GM19023 (cell line): ENCODE measurements around the gene FAT2.
"Not testable (repeated sequence)": the region's sequence is repeated elsewhere in the genome, so short reads cannot be mapped to it uniquely, and the experiment has no call there.

Source experiments
- ATAC-seq: cut with Tn5 transposase; IDR thresholded peaks from one replicate; pipeline ENCODE4 v1.9.1; 2021; ENCODE audit warnings: mild to moderate bottlenecking, moderate library complexity; ENCODE audit not compliant: unreplicated experiment

The FAT2 gene

DNA sequence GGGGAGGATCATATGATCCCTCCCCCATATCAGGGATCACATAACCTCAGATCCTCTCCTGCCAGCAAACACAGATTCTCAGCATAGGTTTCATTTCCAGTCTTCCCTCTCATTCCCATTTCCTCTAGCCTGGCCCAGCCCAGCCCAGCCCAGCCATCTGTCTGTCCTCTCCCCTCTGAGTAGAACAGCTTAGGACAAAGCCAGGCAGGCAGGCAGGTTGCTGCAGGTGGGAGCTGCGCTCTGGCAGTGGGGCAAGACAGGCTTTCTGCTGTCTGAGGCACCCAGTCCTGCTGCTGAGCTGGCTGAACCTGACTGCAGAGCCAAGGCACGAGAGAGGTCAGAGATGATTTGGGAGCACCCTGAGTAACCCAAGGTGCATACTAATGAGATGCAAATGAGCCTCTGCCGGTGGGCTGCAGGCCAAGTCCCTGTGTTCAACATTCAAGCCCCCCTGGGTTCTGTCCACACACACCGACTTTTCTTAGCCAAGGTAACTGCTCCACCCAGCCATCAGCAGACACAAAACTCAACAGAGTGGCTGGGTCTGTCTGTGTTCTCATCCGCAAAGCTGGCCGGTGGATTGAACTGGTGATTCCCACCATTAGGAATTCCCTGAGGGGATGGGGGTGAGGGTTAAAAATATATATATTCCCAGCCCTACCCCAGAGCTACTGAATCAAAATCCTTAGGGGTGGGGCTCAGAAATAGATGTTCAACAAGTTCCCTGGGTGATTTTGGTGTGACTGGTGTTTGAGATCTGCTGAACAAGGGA, 9.1 kb downstream of the FAT2 start:
- ATAC-seq: no peak

DNA sequence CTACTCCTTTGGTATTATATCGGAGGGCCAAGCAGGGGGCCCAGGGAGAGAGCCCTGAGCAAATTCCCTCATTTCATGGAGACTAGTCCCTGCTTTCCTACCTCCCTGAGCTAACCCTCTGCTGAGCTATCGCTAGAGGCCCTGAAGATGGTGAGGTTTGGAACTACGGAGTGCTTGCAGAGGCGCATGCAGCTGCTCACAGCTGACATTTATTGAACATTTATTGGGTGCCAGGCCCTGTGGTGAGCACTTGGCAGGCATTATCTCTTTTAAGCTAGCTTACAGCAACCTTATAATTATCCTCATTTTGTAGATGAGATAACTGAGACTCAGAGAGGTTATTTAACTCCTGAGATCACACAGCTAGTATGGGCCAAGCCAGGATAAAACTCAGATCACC, 9.8 kb downstream of the FAT2 start:
- no peak for ATAC-seq

DNA sequence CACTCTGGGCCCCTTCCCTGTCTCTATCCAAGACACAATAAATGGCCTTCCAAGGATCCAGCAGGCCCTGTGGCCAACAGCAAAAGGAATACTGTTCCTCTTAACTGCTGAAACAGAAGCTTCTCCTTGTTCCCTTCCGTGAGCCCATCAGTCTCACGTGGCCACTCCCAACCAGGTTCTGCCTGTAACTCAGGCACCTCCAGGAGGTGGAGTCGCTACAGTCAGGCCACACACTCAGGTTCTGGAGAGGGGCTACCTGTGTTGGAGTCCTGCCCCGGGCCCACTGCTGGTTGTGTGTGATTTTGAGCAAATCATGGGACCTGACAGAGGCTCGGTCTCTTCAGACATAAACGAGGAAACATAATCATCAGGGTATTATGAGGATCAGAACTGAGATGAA, 10.3 kb downstream of the FAT2 start:
- ATAC-seq: no peak

DNA sequence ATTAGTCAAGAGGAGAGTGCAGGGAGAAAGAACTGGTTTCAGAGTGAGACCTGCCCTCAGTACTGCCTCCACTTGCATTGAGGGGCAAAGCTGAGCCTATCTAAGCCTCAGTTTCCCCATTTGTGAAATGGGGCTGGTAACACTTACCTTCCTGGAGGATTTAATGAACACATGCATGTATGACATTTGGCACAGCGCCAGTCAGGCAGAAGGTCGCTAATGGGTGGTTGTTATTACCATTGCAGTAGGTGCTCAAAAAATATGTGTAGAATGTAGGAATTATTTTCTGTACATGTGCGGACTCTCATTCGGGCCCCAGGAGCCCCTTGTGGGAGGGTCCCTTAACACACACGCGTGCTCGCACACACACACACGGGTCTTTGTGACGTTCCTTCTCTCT, 10.9 kb downstream of the FAT2 start:
- no peak for ATAC-seq

DNA sequence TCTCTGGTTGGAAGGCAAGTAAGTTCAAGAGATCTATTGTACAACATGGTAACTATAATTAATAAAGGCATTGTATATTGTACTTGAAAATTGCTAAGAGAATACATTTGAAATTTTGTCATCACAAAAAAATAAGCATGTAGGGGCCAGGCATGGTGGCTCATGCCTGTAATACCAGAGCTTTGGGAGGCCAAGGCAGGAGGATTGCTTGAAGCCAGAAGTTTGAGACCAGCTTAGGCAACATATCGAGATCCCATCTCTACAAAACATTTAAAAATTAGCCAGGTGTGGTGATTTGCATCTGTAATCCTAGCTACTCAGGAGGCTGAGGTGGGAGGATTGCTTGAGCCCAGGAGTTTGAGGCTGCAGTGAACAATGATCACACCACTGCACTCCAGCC, 12.0 kb downstream of the FAT2 start:
- ATAC-seq: not testable (repeated sequence)

DNA sequence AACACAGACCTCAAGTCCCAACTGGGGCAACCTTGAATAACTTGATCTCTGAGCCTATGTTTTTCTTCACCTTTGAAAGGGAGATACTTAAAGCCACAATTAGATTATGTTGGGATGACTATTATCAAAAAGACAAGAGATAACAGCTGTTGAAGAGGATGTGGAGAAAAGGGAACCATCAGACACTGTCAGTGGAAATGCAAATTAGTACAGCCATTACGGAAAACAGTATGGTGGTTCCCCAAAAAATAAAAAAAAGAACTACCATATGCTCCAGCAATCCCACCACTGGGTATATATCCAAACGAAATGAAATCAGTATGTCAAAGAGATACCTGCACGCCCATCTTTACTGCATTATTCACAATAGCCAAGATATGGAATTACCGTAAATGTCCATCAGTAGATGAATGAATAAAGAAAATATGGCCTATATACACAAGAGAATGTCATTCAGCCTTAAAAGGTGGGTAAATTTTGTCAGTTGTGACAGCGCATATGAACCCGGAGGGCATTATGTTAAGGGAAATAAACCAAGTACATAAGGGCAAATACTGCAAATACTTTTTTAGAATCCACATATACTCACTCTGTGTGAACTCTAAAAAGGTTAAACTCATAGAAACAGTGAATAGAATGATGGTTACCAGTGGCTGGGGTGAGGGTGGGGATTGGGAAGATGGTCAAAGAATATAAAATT, 12.7 kb downstream of the FAT2 start:
- ATAC-seq: no peak

DNA sequence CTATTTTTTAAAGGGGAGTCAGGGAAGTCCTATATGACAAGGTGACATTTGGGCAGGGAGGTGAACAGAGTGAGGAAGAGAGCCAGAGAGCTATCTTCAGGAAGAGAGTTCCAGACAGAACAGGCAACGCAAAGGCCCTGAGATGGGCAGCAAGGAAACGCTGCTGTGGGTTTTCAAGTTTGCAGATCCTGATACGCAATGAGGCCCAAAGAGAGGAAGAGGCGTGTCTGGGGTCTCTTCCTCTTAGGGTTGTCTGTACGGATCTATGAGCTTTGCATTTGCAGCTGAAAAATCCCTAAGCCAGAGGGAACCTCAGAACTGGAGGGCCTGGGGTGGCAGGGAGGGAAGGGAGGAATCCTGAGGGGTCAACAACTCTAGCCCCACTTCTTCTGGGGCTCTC, 13.6 kb downstream of the FAT2 start:
- ATAC-seq: no peak

DNA sequence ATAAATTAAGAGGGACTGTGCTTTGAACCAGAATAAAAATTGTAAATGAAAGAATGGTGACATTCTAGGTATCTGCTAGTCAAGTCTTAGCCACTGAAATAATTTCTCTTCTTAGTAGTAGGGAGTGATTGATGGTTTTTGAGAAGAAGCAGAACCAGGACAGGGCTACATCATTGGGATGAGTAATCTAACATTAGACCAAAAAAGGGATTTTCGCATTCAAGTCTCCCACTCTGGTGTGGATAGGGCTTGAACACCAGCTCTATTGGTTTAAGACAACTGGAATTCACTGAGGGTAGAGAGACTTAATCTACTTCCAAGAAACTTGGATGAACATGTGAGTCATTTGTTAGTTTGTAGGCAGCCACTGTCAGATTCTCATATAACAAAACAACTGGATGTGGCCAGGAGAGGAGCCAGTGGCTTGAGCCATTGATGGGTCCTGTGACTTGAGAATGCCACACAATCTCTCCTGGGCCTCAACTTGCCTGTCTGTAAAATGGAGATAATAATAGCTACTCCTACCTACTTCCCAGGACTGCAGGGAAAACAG, 16.6 kb downstream of the FAT2 start:
- no peak for ATAC-seq

DNA sequence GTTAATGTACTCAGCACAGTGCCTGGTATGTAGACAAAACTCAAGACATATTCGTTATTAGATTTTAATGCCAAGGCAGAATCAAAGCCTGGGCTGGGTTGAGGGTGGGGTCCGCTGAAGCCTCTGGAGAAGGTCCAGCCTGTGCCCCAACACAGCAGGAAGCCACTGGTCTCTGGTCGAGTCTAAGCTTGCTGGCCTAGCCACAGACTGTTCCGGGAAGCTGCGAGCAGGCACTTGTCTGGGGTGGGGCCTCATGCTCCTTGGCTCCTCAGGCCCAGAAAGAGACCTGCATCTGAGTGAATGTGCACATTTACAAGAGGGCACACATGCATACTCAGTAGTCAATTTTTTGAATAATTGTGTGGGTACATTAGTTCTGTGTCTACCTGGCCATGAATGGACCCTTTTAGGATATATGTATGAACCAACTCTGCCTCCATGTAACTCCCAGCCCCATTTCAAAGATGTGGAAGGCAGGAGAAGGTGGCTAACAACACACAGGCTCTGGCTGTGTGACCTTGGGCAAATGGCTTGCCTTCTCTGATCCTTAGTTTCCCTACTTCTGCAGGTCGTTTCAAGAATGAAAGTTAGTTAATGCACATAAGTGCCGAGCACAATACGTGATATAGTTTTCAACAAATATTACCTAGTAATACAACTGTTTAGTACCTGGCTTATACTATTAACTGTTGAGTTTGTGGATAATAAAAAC, 18.3 kb downstream of the FAT2 start:
- no peak for ATAC-seq

DNA sequence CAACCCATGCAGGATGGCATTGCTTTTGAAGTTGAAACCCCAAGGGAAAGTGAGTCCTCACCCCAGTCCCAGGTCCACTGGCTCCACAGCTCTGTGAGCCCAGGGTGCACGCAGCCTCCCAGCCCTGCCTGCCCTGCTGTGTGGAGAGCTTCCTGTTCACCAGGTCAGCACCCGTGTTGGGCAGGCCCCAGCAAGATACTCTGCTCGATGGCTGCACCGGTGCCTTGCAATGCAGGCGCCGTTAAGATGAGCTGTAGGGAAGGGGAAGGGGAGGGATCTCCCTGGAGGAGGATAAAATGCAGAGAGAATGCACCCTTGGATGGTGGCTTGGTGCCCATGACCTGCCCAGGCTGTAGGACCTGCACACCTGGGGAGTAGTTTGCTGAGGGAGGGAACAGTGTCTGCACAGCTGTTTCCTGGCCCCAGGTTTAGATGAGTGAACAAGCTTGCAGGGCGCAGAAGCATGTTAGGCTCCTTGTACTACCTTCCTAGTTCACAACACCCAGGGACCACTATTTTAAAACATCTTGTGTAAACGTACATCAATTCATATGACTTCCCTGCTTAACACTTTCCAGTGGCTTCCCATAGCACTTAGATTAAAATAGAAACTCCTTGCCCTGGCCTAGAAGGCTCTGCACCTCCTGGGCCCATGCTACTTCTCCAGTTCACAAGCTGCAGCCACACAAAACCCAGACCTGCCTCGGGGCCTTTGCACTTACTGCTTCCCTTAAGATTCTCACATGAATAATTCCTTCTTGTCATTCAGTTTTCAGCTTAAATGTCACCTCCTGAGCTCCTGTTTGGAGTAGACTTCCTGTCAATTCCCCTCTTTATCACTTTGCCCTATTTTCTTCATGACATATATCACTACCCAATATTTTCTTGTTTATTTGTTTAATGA, 19.6 kb downstream of the FAT2 start:
- ATAC-seq: no peak

DNA sequence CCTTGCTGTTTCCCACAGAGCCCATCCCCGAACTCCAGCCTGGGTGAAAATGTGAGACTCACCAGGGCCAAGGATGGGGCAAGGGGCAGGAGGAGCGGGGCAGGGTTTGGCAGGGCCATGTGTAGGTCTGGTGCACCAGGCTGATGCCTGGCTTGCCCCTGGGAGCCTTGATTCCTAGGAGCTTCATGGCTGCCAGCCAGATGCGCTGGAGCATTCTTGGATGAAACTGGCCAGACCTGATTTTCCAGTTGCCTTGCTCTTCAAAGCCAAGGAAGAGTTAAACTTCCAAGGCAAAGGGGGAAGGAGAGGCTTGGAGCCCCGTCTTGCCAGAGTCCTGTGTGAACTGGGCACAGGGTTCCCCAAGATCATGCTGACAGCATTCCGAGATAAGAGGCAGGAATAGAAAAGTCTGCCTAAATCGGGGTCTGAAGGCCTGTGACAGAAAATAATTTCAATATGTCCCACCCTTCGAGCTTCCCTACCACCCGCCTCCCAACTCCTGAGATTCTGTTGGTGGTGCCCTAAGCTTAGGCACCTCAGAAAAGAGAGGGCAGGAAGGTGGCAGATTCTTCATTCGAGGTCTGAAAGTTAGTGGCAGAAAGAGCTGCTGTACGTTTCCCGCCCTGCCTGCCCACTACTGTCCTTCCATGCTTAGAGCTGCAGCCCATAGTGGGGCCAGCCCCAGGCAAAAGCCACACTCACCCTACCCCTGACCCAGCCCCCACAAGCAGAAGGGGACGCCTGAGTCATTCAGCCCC, 20.4 kb downstream of the FAT2 start:
- no peak for ATAC-seq

DNA sequence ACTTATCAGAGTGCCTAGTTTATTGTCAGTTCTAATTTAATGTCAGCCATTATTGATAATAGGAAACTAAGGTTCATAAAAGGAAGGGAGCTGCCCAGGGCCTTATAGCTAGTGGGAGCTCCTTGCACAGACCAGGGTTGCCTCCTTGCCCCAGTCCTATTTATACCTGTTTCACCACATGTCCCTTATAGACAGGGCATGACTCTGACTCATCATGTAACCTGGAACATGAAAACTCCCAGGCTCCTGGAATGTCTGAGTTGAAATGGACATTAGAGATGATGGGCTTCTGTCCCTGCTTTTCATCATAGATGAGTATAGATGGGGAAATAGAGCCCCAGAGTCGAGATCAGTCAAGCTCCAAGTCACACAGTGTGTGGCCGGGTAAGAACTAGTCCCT, 21.1 kb downstream of the FAT2 start:
- ATAC-seq: no peak

DNA sequence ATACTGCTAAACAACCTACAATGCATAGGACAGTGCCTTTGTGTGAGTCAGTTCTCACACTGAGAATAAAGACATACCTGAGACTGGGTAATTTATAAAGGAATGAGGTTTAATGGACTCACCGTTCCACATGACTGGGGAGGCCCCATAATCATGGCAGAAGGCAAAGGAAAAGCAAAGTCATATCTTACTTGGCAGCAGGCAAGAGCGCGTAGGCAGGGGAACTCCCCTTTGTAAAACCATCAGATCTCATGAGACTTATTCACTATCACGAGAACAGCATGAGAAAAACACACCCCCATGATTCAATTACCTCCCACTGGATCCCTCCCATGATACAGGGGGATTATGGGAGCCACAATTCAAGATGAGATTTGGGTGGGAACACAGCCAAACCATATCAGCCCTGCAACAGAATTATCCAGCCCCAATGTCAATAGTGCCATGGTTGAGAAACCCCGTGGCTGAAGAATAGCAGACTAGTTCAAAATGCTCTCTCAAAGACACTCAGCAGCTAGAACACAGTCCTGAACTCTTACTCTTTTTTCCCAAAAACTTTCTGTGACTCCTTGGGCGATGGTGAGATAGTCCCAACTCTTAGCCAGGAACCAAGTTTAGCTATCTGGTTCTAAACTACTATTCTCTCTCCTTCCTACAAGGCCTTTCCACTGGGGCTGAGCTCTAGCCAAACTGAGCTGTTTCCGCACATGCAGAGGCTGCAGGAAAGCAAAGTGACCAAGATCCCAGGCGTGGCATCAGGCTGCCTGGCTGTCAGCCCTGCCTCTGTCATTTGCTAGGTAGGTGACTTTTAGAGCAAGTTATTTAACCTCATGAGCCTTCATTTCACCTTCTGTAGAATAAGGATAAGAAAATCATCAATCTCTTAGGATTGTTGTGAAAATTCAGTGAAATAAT, 21.7 kb downstream of the FAT2 start:
- ATAC-seq: peak; percentile 75

DNA sequence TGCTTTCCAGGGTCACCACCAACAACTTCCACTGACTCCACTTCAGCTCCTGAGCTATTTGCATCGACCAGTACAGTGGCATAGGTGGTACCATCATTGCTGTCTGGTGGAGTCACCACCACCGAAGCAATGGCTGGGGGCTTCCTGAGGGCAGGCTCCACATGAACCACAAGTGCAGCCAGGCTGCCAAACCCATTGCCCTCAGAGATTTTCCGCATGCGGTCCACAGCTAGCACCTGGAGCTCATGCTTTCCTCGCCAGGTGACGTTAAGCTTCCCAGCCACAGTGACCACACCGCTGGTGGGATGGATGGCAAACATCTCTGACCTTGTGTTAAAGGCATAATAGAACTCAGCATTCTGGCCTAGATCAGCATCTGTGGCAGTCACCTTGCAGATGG, 23.1 kb downstream of the FAT2 start:
- no peak for ATAC-seq

DNA sequence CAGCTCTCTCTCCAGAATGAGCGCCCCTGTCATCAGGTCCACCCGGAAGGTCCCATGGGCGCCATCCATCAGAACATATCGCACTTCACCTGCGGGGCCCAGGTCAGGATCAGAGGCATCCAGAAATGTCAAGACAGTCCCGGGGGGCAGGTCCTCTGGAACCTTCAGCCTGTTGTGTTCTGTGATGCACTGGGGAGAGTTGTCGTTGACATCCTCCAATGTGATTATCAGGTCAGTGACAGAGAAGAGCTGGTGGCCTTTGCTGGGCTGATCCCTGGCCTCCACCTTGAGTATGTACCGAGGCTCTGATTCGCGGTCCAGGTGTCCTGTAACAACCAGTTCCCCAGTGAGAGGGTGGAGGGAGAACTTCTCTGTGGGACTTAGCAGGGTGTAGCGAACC, 25.2 kb downstream of the FAT2 start:
- ATAC-seq: no peak

DNA sequence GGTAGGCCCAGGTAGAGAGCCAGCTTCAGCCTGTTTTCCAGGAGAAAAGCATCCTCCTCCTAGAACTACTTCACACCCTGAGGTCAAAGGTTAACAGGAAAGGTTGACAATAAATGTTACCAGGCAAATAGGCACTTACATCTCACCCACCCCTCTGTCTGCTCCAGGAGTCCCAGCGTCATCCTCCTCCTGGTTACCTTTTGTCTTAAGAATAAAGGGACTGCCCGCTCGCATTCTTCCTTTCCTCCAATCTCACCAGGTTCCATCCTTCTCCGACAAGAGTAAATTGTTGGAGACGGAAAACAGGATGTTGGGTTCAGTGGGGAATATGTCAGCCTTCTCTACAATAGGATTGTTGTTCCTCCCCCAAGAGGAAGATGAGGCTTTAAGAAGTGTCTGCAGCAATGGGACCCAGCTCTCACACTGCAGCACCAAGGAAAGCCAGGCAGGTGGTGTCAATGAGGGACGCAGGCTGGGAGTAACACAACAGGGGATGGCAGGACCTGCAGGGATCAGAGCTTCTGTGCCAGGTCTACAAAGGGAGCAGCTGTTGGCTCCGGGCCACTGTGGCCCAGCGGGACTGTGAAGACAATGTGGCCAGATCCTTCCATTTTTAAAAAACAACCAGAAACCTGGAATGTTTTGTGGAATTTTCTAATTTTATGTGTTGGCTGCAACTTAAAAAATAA, 29.0 kb downstream of the FAT2 start:
- no peak for ATAC-seq

DNA sequence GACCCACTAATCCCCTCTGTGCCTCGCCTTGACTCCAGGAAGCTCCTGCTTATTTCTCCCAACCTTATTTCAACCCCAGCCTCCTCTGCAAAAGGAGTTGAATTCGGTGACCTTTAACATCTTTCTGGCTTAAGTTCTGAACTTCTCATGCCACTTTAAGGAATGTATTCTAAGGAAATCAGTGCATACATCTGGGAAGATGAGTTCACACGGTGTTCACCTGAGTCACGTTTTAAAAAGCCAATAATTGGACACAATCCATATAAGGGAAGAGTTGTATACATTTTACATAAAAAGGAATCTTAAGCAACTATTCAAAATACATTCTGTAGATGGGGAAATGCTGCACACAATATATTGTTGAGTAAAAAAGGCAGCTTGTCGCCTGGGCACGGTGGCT, 33.2 kb downstream of the FAT2 start:
- ATAC-seq: no peak

DNA sequence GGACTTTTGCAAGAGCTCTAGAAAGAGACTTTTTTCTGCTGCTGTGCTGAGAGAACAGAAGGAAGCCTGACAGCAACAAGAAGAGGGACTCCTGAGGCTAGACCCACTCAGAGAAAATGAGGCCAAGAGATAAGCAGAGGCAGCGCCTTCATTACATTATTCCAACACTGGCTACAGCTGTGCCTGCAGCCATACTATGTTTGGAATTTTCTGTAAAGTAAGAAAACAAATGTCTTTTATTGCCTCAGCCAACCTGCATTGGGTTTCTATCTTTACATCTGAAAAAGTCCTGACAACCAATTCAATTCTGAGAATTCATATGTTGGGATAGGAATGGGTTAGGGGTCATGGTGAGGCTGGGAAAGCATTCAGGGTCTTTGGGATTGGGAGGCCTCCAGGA, 33.7 kb downstream of the FAT2 start:
- ATAC-seq: no peak
